Forelimb muscle (tissue), 1 donor: Measurements from ENCODE around the gene SQSTM1. TPM values are rescaled to one million over a fixed set of nuclear protein-coding genes. Genes with fewer than 3 reads are reported as not detected.
"Not testable (repeated sequence)": the region's sequence is repeated elsewhere in the genome, so short reads cannot be mapped to it uniquely, and the experiment has no call there.

Experiments
- DNase-seq: peaks from one replicate; pipeline ENCODE4 v3.0.0-alpha.2; 2013; ENCODE audit warnings: low read depth
- polyA plus RNA-seq: library from polyadenylated mRNA; unstranded; fragments of 120-200 nt; gene quantifications from one replicate; pipeline ENCODE4 v1.2.1, GENCODE V29; 2013; ENCODE audit not compliant: insufficient read length

SQSTM1 gene
- polyA plus RNA-seq, 1 donor: 67.5 TPM

- DNase-seq: no peak
Observed at GRCh38 chr5:179824745-179825112, 4.0 kb downstream of the SQSTM1 start.

GRCh38 chr5:179825655-179826182, 5.0 kb downstream of the SQSTM1 start:
- DNase-seq: no peak

- DNase-seq: no peak
Observed at GRCh38 chr5:179827680-179828079, 7.0 kb downstream of the SQSTM1 start.

GRCh38 chr5:179828756-179829421, 8.2 kb downstream of the SQSTM1 start:
- no peak for DNase-seq

- no peak for DNase-seq
Observed at GRCh38 chr5:179829732-179830435, 9.2 kb downstream of the SQSTM1 start.

GRCh38 chr5:179830818-179831468, 10.2 kb downstream of the SQSTM1 start:
- no peak for DNase-seq

GRCh38 chr5:179832039-179832745, 11.5 kb downstream of the SQSTM1 start:
- no peak for DNase-seq

GRCh38 chr5:179833056-179833708, 12.5 kb downstream of the SQSTM1 start:
- no peak for DNase-seq

GRCh38 chr5:179833709-179834070, 13.0 kb downstream of the SQSTM1 start:
- DNase-seq: no peak

GRCh38 chr5:179834120-179834519, 13.4 kb downstream of the SQSTM1 start:
- DNase-seq: no peak

GRCh38 chr5:179834871-179835270, 14.2 kb downstream of the SQSTM1 start:
- not testable (repeated sequence) for DNase-seq

GRCh38 chr5:179836225-179837019, 15.7 kb downstream of the SQSTM1 start:
- no peak for DNase-seq

GRCh38 chr5:179837076-179838011, 16.6 kb downstream of the SQSTM1 start:
- DNase-seq: no peak

GRCh38 chr5:179839328-179840256, 18.9 kb downstream of the SQSTM1 start:
- no peak for DNase-seq

GRCh38 chr5:179840321-179840720, 19.6 kb downstream of the SQSTM1 start:
- DNase-seq: no peak

GRCh38 chr5:179840766-179841165, 20.1 kb downstream of the SQSTM1 start:
- no peak for DNase-seq

- DNase-seq: no peak
Observed at GRCh38 chr5:179841621-179842020, 20.9 kb downstream of the SQSTM1 start.

- no peak for DNase-seq
Observed at GRCh38 chr5:179852993-179853547, 32.4 kb downstream of the SQSTM1 start.
